MG63 (cell line): ENCODE measurements around the gene PPP4R4. TPM values are rescaled to one million over a fixed set of nuclear protein-coding genes. Genes with fewer than 3 reads are reported as not detected.
"Not testable (repeated sequence)": the region's sequence is repeated elsewhere in the genome, so short reads cannot be mapped to it uniquely, and the experiment has no call there.

ENCODE experiments used
- DNase-seq: peaks from one replicate; pipeline ENCODE4 v3.0.0-alpha.2; 2020
- H3K27me3 ChIP-seq: fragments of 250-450 bp; sonication (Bioruptor Pico); 2 replicates; pipeline ENCODE4 v1.5.1; 2020; ENCODE audit warnings: mild to moderate bottlenecking, moderate library complexity
- H3K36me3 ChIP-seq: fragments of 250-450 bp; sonication (Bioruptor Pico); 2 replicates; pipeline ENCODE4 v1.5.1; 2020; ENCODE audit warnings: mild to moderate bottlenecking, moderate library complexity
- H3K4me3 ChIP-seq: fragments of 250-450 bp; sonication (Bioruptor Pico); 2 replicates; pipeline ENCODE4 v1.5.1; 2020; ENCODE audit warnings: mild to moderate bottlenecking, moderate library complexity
- H3K9me3 ChIP-seq: fragments of 250-450 bp; sonication (Bioruptor Pico); 2 replicates; pipeline ENCODE4 v1.5.1; 2020; ENCODE audit warnings: mild to moderate bottlenecking, moderate library complexity
- total RNA-seq: library from RNA; depleted of rRNA; stranded (reverse); fragments of >200 nt; shearing (Covaris generic); gene quantifications from 2 replicates; pipeline ENCODE4 v1.2.3, GENCODE V29; 2014; ENCODE audit warnings: low replicate concordance

Gene PPP4R4
- total RNA-seq, 1 experiment from 2014 or later, result 0.23 TPM

DNA sequence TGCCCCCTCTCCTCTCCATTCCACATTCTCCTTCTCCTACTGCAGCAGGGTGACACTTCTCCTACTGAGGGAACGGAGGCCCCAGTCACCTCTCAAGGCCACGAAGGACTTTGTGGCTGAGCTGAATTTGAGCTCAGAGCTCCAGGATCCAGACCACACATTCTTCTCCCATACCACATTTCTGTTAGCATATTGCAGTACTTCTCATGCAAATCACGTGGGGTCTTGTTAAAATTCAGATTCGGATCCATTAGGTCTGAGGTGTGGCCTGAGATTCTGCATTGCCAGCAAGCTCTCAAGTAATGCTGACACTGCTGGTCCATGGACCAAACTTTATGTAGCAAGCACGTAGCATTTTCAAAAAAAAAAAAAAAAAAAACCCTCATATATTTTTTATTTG is 35.1 kb upstream of the PPP4R4 start:
- H3K4me3 ChIP-seq, result no peak overlapping the region
- H3K9me3 ChIP-seq, result no peaks in the 10 kb centered on the region
- DNase-seq, result no peak
- no peaks in the 10 kb centered on the region for H3K36me3 ChIP-seq
- no peaks in the 10 kb centered on the region for H3K27me3 ChIP-seq

GRCh38 chr14:94139421-94139820 is 34.7 kb upstream of the PPP4R4 start:
- Histone ChIP-seq H3K9me3 (no peaks in the 10 kb centered on the region), H3K36me3 (no peaks in the 10 kb centered on the region), H3K27me3 (no peaks in the 10 kb centered on the region), H3K4me3 (no peak overlapping the region)
- no peak for DNase-seq

DNA sequence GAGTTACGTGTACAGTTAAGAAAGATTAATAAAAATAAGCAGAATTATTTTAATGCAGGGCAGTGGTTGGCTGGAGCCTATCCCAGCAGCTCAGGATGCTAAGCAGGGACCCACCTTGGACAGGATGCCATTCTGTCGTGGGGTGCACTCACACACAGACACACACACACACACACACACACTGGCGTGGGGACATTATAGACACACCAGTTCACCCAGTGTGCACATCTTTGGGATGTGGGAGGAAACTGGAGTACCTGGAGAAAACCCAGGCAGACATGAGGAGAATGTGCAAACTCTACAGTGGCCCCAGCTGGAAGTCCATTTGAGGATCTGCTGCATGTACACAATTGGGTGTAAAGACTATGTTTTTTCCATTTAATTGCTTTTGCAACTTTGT is 31.9 kb upstream of the PPP4R4 start:
- H3K27me3 ChIP-seq, result no peaks in the 10 kb centered on the region
- DNase-seq, result no peak
- H3K9me3 ChIP-seq, result no peaks in the 10 kb centered on the region
- H3K4me3 ChIP-seq, result no peak overlapping the region
- no peaks in the 10 kb centered on the region for H3K36me3 ChIP-seq

DNA sequence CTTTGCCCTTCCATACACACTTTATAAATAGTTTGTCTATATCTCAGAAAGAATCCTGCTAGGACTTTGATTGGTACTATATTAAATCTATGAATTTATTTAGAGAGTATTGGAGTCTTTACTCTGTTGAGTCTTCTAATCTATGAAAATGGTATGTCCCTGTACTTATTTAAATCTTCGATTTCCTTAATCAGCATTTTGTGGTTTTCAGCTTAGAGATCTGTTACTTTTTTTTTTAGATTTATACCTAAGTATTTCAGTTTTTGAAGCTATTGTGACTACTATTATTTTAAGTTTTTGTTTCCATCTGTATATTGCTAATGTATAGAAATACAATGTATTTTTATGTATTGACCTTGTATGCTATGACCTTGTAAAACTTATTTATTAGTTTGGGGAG is 31.3 kb upstream of the PPP4R4 start:
- DNase-seq, result no peak
- Histone ChIP-seq H3K4me3 (no peak overlapping the region), H3K36me3 (no peaks in the 10 kb centered on the region), H3K9me3 (no peaks in the 10 kb centered on the region), H3K27me3 (no peaks in the 10 kb centered on the region)

DNA sequence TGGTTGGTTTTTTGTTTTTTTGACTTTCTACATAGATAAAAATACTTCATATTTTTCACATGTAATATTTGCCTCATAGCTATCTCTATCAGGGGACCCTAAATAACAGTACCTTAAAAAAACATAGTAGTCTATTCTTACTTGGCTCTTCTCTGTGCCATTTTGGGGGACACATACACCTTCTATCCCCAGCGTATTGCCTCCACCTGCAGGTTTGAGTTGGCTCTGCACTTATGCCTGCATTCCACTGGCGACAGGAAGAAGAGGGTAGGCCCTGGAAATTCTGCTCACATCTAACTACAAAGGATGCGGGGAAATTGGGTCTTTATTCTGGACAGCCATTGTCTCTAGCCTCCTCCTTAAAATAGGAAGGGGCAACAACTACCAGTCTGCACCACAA is 30.9 kb upstream of the PPP4R4 start:
- Histone ChIP-seq H3K36me3 (no peaks in the 10 kb centered on the region), H3K9me3 (no peaks in the 10 kb centered on the region), H3K27me3 (no peaks in the 10 kb centered on the region), H3K4me3 (no peak overlapping the region)
- DNase-seq, result no peak

DNA sequence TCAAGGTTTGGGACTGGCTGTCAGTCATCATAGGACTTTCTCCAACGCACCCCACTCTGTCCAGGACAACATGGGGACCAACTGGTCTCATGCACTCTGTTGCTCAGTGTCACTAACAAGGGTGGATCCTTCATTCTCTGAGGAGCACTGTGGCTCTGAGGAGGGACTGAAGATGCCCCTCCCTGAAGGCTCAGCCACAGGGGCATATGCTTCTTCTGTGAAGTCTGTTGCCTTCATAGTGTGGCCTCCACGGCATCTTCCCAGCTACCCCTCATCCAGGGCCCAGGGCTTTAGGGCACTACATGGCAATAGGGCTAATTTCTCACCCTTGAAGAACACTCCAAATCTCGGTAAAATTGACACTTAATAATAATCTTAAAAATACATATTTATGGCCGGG is 30.4 kb upstream of the PPP4R4 start:
- no peaks in the 10 kb centered on the region for H3K27me3 ChIP-seq
- no peak overlapping the region for H3K4me3 ChIP-seq
- H3K9me3 ChIP-seq, result no peaks in the 10 kb centered on the region
- no peaks in the 10 kb centered on the region for H3K36me3 ChIP-seq
- DNase-seq, result no peak

DNA sequence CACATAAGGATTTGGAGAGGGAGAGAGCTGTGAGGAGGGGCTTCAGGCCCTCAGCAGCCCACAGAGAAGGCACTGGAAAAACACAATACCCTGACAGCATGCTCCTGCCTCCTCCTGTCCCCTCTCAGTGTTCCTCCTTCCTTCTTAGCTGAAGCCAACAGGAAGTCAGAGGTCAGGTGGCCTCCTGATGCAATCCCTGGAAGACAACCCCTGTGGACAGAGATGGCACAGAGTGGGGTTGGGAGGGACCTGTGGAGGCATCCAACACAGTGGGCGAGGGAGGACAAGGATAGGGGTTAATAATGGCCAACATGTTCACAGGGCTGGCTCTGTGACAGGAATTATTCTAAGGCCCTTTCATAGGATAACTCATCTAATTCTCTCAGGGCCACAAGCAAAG is 29.4 kb upstream of the PPP4R4 start:
- H3K36me3 ChIP-seq, result no peaks in the 10 kb centered on the region
- DNase-seq, result no peak
- H3K4me3 ChIP-seq, result no peak overlapping the region
- no peaks in the 10 kb centered on the region for H3K27me3 ChIP-seq
- no peaks in the 10 kb centered on the region for H3K9me3 ChIP-seq

GRCh38 chr14:94145902-94146527 is 28.1 kb upstream of the PPP4R4 start:
- DNase-seq, result no peak
- H3K27me3 ChIP-seq, result no peaks in the 10 kb centered on the region
- no peak overlapping the region for H3K4me3 ChIP-seq
- H3K36me3 ChIP-seq, result no peaks in the 10 kb centered on the region
- no peaks in the 10 kb centered on the region for H3K9me3 ChIP-seq

GRCh38 chr14:94152676-94153075 is 21.4 kb upstream of the PPP4R4 start:
- DNase-seq, result no peak
- no peaks in the 10 kb centered on the region for H3K36me3 ChIP-seq
- no peak overlapping the region for H3K4me3 ChIP-seq
- H3K9me3 ChIP-seq, result no peaks in the 10 kb centered on the region
- H3K27me3 ChIP-seq, result no peaks in the 10 kb centered on the region

DNA sequence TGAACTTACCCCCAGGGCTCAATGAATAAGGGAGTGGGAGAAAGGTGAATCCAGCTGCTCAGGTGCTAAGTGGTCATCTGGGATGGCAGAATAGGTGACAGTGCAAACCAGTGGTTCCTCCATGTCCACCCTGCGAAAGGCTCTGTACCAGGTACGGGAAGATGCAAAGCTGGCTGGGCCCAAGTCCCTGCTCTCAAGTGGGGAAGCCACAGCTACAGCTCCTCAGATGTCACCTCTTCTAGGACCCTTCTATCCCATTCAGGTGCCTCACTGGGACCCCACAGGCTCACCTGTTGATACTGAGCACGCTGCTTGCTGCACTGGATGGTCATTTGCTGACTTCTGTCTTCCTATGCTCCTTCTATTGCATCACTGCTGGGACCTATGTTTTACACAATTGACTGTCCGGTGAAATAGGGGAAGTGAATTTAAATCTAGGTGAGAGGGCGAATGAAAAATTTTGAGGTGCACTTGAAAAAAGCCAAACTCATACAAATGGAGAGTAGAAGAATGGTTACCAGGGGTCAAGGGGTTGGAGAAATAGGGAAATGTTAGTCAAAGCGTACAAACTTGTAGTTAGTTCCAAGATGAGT is 20.3 kb upstream of the PPP4R4 start:
- DNase-seq, result no peak
- Histone ChIP-seq H3K9me3 (no peaks in the 10 kb centered on the region), H3K36me3 (no peaks in the 10 kb centered on the region), H3K27me3 (no peaks in the 10 kb centered on the region), H3K4me3 (no peak overlapping the region)

- not testable (repeated sequence) for DNase-seq, H3K27me3 ChIP-seq, H3K4me3 ChIP-seq, H3K9me3 ChIP-seq, H3K36me3 ChIP-seq
Measured at GRCh38 chr14:94156143-94156542, 18.0 kb upstream of the PPP4R4 start.

- Histone ChIP-seq H3K27me3 (no peaks in the 10 kb centered on the region), H3K9me3 (no peaks in the 10 kb centered on the region), H3K4me3 (no peak overlapping the region), H3K36me3 (no peaks in the 10 kb centered on the region)
- DNase-seq, result no peak
Measured at GRCh38 chr14:94157197-94157596, 16.9 kb upstream of the PPP4R4 start.

- H3K27me3 ChIP-seq, result no peaks in the 10 kb centered on the region
Measured at GRCh38 chr14:94158239-94158883, 15.8 kb upstream of the PPP4R4 start.

GRCh38 chr14:94161058-94161457 is 13.1 kb upstream of the PPP4R4 start:
- Histone ChIP-seq H3K27me3 (no peaks in the 10 kb centered on the region), H3K4me3 (no peak overlapping the region), H3K36me3 (no peaks in the 10 kb centered on the region), H3K9me3 (no peaks in the 10 kb centered on the region)
- no peak for DNase-seq

More at GRCh38 chr14:94158239-94158883, 15.8 kb upstream of the PPP4R4 start:
- Histone ChIP-seq H3K9me3 (no peaks in the 10 kb centered on the region), H3K36me3 (no peaks in the 10 kb centered on the region), H3K4me3 (no peak overlapping the region)
- no peak for DNase-seq

DNA sequence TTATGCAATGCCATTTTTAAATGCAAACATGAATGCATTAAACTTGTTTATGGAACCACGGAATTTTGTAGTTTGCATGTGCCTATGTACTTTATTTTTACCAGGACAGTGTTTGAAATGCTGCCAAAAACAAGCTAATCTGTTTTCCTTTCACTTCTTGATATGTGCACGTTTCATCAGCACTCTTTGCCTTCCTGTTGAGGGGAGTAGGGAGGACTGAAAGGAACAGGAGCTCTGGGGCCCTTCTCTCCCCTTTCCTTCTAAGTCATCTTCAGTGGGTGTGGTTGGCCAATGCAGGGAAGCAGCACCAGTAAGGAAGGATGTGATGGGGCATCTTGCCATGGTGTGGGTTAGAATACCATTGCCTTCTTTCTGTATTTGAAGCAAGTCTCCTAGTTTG is 12.1 kb upstream of the PPP4R4 start:
- Histone ChIP-seq H3K9me3 (no peaks in the 10 kb centered on the region), H3K27me3 (no peaks in the 10 kb centered on the region), H3K36me3 (no peaks in the 10 kb centered on the region), H3K4me3 (no peak overlapping the region)
- no peak for DNase-seq

GRCh38 chr14:94162466-94162865 is 11.7 kb upstream of the PPP4R4 start:
- H3K4me3 ChIP-seq, result no peak overlapping the region
- no peaks in the 10 kb centered on the region for H3K36me3 ChIP-seq
- H3K9me3 ChIP-seq, result no peaks in the 10 kb centered on the region
- H3K27me3 ChIP-seq, result no peaks in the 10 kb centered on the region
- no peak for DNase-seq

DNA sequence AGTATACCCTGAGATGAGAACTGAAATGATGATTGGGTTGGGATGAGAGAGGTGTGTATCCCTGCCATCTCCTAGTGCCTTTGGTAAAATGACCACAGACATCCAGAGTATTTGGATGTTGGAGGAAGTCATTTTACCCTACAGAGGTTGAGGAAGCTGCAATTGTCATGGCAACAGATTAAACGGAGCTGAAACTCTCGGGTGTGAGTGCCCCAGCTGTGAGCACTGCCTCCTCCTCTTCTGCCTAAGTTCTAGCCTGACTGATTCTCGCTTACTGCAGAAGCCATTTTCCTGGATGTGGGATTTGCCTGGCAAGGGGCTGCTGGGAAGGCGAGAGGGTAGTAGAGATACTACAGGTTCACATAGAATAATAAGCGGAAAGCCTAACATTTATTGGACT is 10.3 kb upstream of the PPP4R4 start:
- no peaks in the 10 kb centered on the region for H3K36me3 ChIP-seq
- DNase-seq, result no peak
- no peaks in the 10 kb centered on the region for H3K9me3 ChIP-seq
- H3K4me3 ChIP-seq, result no peak overlapping the region
- H3K27me3 ChIP-seq, result no peaks in the 10 kb centered on the region
